ENCODE results near the gene SPATS2L. TPM values are rescaled to one million over a fixed set of nuclear protein-coding genes. Genes with fewer than 3 reads are reported as not detected.
A peak's percentile ranks its signal among the peaks of the same experiment; 100 is the strongest.

The SPATS2L gene
- total RNA-seq, 1 experiment from 2014 or later, result 112 TPM

DNA sequence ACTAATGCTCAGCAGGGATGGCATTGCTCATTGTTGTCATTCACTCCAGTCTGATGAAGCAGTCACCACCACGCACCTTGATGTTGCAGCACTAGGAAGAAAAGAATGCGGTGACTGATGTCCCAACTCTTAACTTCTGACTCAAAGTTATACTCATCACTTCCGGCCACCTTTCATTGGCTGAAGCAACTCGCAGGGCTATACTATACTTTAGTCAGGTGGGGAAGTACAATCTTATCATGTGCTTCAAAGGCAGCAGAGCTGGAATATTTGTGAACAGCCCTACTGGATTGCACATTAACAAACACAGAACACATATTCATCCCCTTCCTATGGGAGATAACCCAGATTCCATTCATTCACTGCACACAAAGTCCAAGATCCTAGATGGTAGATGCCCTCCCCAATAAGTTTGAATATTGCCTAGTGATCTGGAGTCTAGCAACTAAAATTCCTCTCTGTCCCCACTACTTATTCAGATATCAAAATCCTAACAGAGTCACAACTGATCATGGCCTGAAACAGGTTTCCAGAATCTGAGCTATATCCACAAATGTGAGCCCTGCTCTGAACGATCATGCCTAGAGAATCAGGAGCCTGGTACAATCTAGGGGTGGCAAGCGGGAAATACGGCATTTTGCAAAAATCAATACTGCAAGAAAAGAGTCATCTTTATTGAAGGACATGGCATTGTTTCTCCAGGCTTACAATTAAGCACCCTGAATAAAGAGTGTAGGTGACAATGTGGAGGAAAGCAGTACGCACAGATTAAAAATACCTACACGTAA is 3.4 kb upstream of the SPATS2L start:
- Mint-ChIP-seq H3K27me3 (ENCODE audit: low read depth) (no peaks in the 10 kb centered on the region; the same call in 1 of the 2 replicates), H3K9me3 (no peaks in the 10 kb centered on the region; the same call in 1 of the 2 replicates), H3K36me3 (no peaks in the 10 kb centered on the region), H3K4me1 (peaks cover 32% of the 10 kb centered on the region), H3K27ac (no peak overlapping the region), H3K4me3 (no peak overlapping the region)
- POLR2A ChIA-PET, result no interaction called here
- DNase-seq (ENCODE audit: low spot score) (no peak), ATAC-seq (no peak)
- CTCF ChIA-PET, result no interaction called here
- TF ChIP-seq GABPB1 (CRISPR knock-in tag; IDR thresholded peaks at IDR 0.05), result peak; percentile 87
- TF ChIP-seq, protein P1, sequence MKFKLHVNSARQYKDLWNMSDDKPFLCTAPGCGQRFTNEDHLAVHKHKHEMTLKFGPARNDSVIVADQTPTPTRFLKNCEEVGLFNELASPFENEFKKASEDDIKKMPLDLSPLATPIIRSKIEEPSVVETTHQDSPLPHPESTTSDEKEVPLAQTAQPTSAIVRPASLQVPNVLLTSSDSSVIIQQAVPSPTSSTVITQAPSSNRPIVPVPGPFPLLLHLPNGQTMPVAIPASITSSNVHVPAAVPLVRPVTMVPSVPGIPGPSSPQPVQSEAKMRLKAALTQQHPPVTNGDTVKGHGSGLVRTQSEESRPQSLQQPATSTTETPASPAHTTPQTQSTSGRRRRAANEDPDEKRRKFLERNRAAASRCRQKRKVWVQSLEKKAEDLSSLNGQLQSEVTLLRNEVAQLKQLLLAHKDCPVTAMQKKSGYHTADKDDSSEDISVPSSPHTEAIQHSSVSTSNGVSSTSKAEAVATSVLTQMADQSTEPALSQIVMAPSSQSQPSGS (CRISPR knock-in tag; IDR thresholded peaks at IDR 0.05; ENCODE audit: borderline replicate concordance, low read depth), result no peak

DNA sequence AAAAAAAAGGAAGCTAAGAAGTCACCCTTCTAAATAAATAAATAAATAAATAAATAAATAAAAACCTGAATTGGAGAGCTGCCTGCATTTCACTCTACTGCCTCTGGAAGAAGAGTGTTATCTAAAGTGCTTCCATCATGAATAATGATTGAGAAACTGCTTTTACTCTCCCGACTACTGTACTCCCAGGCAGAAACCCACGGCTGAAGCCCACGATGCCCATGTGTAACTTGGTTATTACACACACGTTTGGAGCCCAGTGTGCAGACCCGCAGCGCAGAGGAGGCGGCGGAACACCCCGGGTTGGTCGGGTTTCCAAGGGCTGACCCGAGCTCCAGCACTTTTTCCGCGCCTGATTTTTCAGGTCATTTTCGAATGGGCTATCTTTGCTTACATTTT is 697 bp upstream of the SPATS2L start:
- Mint-ChIP-seq H3K36me3 (no peaks in the 10 kb centered on the region), H3K27me3 (ENCODE audit: low read depth) (no peaks in the 10 kb centered on the region; the same call in 1 of the 2 replicates), H3K4me3 (peak overlapping the region; percentile 89), H3K27ac (peak overlapping the region; percentile 98), H3K4me1 (peaks cover 58% of the 10 kb centered on the region), H3K9me3 (no peaks in the 10 kb centered on the region; the same call in 1 of the 2 replicates)
- DNase-seq (ENCODE audit: low spot score), result peak; percentile 25
- ChIA-PET CTCF (interaction anchor here (0.6 to 1.6 kb wide), 9 partner anchors 11 to 889 kb away, joined by 3 to 6 read pairs (median 3); partner anchors contain the start of gene KCTD18), POLR2A (interaction anchor here (0.6 to 1.2 kb wide), 5 partner anchors 96 to 195 kb away, joined by 3 to 6 read pairs (median 4); no protein-coding TSS in a partner anchor)
- TF ChIP-seq ETV6 (CRISPR knock-in tag; IDR thresholded peaks at IDR 0.05) (peak; percentile 37; the same call in 1 of the 2 replicates), NFE2L1 (CRISPR knock-in tag; IDR thresholded peaks at IDR 0.05) (0 out of 2 replicates have a peak, but pooled peaks have one; percentile 8)
- TF ChIP-seq, protein P2, sequence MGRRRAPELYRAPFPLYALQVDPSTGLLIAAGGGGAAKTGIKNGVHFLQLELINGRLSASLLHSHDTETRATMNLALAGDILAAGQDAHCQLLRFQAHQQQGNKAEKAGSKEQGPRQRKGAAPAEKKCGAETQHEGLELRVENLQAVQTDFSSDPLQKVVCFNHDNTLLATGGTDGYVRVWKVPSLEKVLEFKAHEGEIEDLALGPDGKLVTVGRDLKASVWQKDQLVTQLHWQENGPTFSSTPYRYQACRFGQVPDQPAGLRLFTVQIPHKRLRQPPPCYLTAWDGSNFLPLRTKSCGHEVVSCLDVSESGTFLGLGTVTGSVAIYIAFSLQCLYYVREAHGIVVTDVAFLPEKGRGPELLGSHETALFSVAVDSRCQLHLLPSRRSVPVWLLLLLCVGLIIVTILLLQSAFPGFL (CRISPR knock-in tag; IDR thresholded peaks at IDR 0.05; ENCODE audit: borderline replicate concordance), result no peak; the same call in 1 of the 2 replicates
- peak; percentile 10 for ATAC-seq

DNA sequence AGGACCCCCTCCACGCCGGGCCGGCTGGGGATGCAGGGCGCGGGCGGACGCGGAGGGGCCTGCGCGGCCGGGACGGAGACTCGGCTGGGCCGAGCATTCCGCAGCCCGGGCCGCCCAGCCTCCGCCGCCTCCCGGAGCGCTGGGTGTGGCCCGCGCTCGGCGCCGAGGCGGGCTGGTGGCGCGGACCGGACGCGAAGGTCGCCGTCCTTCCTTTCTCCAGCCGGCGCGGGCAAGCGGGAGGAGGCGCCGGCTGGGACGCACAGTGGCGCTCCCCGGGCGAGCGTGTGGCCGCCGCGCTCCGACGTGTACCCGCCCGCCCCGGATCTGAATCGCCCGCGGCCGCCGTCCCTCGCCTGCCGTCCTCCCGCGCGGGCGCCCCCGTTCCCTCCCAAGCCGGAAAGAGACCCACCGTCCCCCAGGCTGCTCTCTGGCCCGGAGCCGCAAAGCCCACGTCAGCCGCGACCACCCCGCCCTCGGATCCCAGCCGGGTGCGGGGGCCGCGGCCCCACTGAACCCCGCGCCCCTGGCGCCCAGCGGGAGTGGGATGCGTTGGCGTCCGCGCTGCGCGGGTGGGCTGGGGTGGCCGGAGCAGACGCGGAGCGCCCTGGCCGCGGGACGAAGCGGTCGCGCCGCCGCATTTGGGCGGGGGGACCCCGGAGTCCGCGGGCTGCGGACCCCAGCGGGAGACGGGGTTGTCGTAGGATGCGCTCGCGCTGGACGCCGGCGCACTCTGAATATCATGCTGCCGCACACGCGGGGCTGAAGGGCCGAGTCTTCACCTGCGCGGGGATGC is 634 bp downstream of the SPATS2L start:
- Mint-ChIP-seq H3K4me3 (peak overlapping the region; percentile 76), H3K36me3 (no peaks in the 10 kb centered on the region), H3K27ac (no peak overlapping the region), H3K9me3 (no peaks in the 10 kb centered on the region), H3K4me1 (peaks cover 71% of the 10 kb centered on the region), H3K27me3 (ENCODE audit: low read depth) (no peaks in the 10 kb centered on the region; the same call in 1 of the 2 replicates)
- POLR2A ChIA-PET, result no interaction called here
- peak; percentile 50 for ATAC-seq
- peak; percentile 38 for DNase-seq (ENCODE audit: low spot score)
- CTCF ChIA-PET, result no interaction called here
- peak; percentile 45; the same call in 1 of the 2 replicates for TF ChIP-seq FOXP1 (CRISPR knock-in tag; IDR thresholded peaks at IDR 0.05; ENCODE audit: borderline replicate concordance)
- TF ChIP-seq MYBL2 (CRISPR knock-in tag; IDR thresholded peaks at IDR 0.05), result 0 out of 2 replicates have a peak, but pooled peaks have one; percentile 21
- TF ChIP-seq, protein P3, sequence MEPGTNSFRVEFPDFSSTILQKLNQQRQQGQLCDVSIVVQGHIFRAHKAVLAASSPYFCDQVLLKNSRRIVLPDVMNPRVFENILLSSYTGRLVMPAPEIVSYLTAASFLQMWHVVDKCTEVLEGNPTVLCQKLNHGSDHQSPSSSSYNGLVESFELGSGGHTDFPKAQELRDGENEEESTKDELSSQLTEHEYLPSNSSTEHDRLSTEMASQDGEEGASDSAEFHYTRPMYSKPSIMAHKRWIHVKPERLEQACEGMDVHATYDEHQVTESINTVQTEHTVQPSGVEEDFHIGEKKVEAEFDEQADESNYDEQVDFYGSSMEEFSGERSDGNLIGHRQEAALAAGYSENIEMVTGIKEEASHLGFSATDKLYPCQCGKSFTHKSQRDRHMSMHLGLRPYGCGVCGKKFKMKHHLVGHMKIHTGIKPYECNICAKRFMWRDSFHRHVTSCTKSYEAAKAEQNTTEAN (CRISPR knock-in tag; IDR thresholded peaks at IDR 0.05), result no peak
- TF ChIP-seq, protein P4, sequence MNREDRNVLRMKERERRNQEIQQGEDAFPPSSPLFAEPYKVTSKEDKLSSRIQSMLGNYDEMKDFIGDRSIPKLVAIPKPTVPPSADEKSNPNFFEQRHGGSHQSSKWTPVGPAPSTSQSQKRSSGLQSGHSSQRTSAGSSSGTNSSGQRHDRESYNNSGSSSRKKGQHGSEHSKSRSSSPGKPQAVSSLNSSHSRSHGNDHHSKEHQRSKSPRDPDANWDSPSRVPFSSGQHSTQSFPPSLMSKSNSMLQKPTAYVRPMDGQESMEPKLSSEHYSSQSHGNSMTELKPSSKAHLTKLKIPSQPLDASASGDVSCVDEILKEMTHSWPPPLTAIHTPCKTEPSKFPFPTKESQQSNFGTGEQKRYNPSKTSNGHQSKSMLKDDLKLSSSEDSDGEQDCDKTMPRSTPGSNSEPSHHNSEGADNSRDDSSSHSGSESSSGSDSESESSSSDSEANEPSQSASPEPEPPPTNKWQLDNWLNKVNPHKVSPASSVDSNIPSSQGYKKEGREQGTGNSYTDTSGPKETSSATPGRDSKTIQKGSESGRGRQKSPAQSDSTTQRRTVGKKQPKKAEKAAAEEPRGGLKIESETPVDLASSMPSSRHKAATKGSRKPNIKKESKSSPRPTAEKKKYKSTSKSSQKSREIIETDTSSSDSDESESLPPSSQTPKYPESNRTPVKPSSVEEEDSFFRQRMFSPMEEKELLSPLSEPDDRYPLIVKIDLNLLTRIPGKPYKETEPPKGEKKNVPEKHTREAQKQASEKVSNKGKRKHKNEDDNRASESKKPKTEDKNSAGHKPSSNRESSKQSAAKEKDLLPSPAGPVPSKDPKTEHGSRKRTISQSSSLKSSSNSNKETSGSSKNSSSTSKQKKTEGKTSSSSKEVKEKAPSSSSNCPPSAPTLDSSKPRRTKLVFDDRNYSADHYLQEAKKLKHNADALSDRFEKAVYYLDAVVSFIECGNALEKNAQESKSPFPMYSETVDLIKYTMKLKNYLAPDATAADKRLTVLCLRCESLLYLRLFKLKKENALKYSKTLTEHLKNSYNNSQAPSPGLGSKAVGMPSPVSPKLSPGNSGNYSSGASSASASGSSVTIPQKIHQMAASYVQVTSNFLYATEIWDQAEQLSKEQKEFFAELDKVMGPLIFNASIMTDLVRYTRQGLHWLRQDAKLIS (CRISPR knock-in tag; IDR thresholded peaks at IDR 0.05; ENCODE audit: borderline replicate concordance), result 0 out of 2 replicates have a peak, but pooled peaks have one; percentile 24
- no peak for TF ChIP-seq ZNF416 (CRISPR knock-in tag; IDR thresholded peaks at IDR 0.05)
- no peak for TF ChIP-seq EMX1 (CRISPR knock-in tag; IDR thresholded peaks at IDR 0.05)
- no peak for TF ChIP-seq TCF7 (CRISPR knock-in tag; IDR thresholded peaks at IDR 0.05; ENCODE audit: low read depth)
- TF ChIP-seq, protein P5, sequence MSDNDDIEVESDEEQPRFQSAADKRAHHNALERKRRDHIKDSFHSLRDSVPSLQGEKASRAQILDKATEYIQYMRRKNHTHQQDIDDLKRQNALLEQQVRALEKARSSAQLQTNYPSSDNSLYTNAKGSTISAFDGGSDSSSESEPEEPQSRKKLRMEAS (CRISPR knock-in tag; IDR thresholded peaks at IDR 0.05), result no peak
- TF ChIP-seq, protein P6, sequence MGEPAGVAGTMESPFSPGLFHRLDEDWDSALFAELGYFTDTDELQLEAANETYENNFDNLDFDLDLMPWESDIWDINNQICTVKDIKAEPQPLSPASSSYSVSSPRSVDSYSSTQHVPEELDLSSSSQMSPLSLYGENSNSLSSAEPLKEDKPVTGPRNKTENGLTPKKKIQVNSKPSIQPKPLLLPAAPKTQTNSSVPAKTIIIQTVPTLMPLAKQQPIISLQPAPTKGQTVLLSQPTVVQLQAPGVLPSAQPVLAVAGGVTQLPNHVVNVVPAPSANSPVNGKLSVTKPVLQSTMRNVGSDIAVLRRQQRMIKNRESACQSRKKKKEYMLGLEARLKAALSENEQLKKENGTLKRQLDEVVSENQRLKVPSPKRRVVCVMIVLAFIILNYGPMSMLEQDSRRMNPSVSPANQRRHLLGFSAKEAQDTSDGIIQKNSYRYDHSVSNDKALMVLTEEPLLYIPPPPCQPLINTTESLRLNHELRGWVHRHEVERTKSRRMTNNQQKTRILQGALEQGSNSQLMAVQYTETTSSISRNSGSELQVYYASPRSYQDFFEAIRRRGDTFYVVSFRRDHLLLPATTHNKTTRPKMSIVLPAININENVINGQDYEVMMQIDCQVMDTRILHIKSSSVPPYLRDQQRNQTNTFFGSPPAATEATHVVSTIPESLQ (CRISPR knock-in tag; IDR thresholded peaks at IDR 0.05), result no peak
- TF ChIP-seq ZNF121 (CRISPR knock-in tag; IDR thresholded peaks at IDR 0.05), result no peak
- TF ChIP-seq SP1 (CRISPR knock-in tag; conservative IDR thresholded peaks at IDR 0.05), result 0 out of 2 replicates have a peak, but pooled peaks have one; percentile 35
- TF ChIP-seq, protein P7, sequence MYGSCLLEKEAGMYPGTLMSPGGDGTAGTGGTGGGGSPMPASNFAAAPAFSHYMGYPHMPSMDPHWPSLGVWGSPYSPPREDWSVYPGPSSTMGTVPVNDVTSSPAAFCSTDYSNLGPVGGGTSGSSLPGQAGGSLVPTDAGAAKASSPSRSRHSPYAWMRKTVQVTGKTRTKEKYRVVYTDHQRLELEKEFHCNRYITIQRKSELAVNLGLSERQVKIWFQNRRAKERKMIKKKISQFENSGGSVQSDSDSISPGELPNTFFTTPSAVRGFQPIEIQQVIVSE (CRISPR knock-in tag; IDR thresholded peaks at IDR 0.05; ENCODE audit: borderline replicate concordance), result no peak
